ENCODE results near the gene POU6F2.

POU6F2 gene

DNA sequence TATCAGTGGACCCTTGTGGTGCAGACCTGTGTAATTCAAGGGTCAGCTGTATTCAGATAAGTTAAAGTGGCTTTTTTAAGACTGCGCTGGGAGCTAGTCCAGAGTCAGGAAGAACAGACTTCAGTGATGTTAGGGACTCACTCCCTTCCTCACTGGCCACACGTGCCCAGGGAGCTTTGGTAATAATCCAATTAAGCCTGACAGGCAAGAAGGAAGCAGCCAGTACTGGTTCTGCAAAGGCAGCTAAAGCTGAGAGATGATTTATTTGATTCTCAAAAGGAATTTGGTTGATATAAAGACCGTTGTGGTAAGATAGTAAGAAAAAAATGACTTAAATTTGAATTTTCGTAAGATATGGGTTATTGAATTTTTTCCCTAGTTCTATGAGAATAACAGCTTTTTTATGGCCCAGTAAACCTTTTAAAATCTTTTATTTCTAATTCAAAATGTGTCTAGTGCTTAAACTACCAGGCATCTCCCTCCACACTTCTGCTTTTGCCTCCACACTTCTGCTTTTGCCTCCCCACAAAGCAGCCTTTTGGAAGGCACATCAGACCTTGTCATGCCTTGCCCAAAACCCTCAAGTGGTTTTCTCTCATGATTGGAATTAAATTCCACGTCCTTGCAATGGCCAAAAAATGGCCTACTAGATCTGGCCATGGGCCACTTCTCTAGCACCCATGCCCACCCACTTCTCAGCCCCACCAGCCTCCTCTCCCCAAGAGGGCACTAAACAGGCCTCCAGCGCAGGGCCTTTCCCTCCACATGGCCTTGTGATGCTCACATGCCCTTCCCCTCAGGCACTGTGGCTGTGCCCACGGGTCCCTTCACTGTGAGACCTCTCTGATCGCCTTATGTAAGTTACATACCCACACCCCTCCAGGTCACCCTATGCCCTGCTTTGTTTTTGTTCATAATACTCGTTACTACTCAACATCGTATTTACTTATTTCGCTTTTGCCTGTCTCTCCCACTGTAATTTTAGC, 92.5 kb downstream of the POU6F2 start:
- DNase-seq (ENCODE audit: low read depth), result no peak

DNA sequence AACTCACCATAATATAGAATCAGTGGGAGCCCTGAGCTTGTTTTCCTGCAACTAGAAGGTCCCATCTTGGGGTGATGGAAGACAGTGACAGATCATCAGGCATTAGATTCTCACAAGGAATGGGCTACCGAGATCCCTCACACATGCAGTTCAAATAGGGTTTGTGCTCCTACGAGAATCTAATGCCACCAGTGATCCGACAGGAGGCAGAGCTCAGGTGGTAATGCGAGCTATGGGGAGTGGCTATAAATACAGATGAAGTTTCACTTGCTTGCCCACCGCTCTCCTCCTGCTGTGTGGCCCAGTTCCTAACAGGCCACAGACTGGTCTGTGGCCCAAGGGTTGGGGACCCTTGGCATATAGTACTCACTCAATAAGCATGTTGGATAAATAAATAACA, 93.4 kb downstream of the POU6F2 start:
- no peak for DNase-seq (ENCODE audit: low read depth)

DNA sequence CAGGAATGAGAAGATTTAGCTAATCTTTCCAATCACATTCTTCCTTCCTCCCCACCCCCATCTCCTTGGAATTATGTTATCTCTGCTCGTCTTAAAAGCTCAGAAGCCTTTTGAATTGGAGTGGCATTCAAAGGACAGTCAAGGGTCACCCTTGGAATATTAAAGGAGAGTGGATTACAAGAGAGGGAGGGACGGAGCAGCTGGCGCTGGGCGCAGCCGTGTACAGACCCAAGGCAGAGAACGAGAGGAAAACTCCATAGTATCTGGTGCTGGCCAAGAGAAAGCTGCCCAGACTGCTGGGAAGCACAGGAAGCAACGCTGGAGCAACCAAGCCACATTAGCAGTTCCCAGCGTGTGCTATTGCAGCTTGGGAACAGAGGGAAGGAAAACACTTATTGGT, 95.7 kb downstream of the POU6F2 start:
- no peak for DNase-seq (ENCODE audit: low read depth)

DNA sequence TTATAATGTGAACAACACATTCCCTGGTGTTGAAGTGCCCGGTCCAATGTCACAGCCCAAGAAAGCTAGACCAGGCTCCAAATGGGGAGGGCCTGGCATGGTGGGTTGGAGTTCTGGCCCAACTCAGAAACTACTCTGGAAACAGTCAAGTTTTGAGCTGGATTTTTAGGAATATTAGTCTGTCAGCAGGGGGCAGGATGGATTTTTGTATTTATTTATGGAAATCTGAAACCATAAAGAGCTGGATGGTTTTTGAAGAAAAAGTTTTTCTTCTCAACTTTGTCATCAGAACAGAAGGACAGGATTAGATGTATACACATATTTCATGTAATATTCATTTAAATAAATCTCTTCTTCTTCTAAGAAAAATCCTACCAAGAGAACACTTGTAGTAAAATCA, 97.5 kb downstream of the POU6F2 start:
- DNase-seq (ENCODE audit: low read depth), result no peak

DNA sequence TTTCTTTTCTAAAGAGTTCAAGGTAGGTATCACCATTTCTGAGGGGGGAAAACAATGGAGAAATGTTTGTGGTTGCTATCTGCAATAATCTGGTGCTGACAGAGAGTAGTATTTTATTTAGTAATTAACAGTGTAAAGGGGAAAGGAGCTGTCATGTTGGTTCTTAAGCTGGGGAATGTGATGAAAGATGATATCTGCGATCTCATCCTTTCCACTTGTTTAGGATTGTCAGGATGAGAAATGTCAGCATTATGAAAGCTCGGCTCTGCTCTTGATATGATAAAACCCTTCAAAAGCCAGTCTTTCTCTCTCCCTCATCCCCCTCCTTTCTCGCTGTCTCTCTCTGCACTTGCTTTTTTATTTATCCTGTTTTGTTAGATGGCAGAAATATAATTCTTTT, 106.1 kb downstream of the POU6F2 start:
- no peak for DNase-seq (ENCODE audit: low read depth)

DNA sequence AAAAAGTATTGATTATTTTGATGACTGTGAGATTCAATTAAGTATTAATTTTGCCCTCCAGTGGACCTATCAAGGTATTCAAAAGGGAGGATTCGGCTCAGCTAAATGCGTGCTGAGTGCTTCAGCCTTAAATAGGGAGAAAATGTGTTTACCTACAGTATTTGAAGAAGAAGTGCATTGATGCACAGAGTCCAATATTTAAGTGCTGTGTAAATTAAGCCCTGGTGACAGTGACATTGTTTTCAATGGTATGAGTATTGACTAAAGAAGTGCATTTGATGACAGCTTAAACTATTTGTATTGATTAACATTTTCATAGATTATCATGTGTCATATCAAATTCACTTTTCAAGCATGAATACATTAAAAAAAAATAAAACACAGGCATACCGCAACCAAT, 106.6 kb downstream of the POU6F2 start:
- DNase-seq (ENCODE audit: low read depth), result no peak

DNA sequence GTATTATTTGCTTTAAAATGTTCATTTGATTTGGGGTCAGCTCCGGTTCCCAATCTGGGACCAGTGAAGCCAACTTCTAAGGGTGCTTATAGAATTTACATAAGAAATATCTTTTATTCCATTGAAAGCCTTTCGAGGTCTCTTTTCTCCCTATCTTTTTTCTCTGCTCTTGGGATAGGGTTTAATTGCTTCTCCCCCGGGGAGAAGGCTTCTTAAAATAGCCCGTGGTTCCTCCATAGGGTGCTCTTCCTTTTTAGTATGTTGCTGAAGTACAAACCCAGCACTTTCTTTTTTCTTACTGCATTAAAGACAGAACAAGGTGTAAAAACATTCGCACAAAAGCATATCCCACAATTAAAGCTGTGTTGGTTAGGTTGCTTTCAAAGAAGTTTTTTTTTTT, 107.5 kb downstream of the POU6F2 start:
- no peak for DNase-seq (ENCODE audit: low read depth)

DNA sequence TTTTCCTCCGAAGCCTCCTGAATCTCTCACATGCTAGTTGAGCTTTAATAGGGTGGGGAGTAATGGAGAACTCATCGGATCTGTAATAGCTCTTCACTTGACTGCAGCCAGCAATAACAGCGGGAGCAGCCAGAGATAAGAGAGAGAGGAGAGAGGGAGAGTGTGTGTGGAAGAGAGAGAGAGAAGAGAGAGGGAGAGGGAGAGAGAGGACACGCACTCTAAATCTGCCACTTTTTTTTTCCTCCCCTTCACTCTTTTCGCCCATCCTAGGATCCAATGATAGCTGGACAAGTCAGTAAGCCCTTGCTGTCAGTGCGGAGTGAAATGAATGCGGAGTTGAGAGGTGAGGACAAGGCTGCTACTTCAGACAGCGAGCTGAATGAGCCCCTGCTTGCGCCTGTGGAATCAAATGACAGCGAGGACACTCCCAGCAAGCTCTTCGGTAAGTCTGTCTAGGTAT, 107.9 kb downstream of the POU6F2 start:
- no peak for DNase-seq (ENCODE audit: low read depth)

DNA sequence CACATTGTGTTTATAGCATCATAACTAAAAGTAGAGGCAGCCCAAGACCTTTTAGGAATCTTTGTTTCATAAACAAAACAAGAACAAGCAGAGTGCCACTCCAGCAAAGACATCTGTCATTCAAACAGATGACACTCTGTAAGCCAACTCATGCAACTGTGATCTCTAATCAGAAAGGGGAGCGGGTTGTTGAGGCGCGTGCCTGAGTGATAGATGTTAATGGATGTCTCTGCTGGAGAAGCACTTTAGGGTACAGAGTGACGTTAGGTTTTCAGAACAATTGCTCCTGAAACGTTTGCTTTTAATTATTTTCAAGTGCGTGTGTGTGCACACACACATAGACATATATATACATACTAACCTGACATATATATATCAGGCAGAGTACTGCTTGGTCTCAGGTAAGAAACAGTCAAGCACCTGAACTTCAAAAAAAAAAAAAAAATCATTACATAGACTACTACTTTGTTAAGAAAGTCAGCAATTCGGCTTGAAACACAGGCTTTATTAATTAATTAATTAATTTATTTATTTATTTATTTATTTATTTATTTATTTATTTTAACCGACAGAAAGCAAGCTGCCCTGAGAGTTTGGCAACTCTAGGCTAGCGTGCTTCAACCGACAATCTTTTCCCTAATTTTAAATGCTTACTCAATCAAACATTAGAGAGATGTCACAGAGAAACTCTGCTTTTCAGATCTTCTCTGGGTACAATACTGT, 109.1 kb downstream of the POU6F2 start:
- DNase-seq (ENCODE audit: low read depth), result no peak

DNA sequence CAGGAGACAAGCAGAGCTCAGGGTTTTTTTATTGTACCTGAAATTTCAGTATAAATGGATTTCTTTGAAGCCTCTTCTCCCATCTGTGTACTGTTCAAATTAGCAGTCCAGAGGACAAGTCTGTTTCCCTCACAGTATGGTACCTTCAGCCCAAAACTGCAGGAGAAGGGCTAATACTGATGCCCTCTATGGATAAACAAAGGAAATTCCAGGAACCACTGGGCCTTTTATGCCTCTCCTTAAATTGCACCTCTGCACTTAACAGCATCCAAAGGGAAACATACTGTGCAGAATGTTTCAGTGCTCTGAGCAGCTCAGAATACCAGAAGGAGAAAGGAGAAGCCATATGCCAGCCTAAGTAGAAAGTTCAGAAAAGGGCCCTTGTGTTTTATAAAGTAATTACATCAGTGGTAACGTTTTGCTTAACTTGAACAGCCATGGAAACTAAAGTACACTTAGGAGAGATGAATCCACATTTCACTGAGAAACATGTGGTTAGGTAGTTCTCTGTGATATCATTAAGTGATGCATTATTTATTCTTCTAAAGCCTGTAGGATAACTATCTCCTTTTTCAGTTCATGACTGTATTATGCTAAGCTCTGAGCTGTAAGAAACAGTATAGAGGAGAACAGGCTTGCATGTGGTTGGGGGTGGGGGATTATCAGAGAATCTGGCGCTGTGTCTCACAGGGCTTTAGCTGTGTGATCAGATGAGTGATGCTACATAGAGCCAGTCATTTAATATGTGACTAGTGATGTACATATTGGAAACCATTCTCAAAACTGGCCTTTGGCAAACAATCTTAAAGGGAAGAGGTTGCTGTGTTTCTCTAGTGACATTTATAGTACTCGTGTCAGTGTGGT, 111.3 kb downstream of the POU6F2 start:
- no peak for DNase-seq (ENCODE audit: low read depth)

DNA sequence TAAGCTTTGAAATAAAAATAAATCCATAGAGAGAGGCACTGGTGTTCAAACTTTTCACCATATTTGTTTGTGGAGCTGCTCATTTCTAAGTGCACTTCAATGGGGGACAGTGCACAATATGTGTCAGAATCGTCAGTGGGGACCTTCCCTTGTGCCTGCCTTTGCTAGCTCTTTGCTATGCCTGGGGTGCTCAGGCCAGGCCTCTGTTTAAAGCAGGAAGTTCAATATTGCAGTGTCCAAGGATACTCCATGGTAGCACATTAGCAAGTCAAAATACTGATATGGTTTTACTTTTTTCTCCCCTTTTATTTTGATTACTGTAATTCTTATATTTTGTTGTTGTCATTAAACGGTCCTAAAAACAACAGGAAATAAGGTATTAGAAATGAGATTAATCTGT, 113.4 kb downstream of the POU6F2 start:
- DNase-seq (ENCODE audit: low read depth), result no peak

DNA sequence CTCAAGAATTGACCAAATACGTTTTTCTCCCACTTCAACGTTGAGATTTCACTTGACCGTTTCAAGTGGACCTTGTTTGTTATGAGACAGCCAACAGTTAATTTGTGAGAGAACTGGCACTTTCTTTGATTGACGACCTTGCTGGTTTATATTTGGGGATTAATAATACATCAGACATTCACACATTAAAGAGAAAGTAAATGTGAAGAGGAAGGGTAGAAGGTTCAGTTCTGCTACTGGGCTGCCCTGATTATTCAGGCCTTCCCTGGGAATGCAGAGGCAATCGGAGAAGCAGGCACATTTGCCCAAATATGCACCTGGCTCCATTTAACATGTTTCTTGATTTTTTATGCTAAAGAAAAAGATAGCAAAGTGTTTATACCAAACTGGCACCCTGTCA, 114.1 kb downstream of the POU6F2 start:
- no peak for DNase-seq (ENCODE audit: low read depth)

DNA sequence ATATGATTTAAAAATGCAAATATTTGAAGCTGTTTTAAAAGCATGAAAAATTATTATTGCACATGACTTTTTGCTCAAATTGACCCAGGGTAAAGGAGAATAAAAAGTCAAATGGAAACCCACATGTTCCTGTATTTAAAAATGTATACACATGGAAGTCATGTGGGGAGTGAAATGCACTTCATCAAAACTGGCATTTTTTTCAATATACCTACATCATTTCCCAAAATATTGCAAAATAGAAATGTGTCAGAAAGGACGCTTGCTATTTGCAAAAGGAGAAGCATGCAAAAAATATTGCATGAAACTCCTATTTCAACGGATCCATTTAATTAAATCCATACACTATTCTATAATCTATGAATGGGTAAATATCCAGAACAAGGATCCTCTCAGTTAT, 117.0 kb downstream of the POU6F2 start:
- DNase-seq (ENCODE audit: low read depth), result no peak

DNA sequence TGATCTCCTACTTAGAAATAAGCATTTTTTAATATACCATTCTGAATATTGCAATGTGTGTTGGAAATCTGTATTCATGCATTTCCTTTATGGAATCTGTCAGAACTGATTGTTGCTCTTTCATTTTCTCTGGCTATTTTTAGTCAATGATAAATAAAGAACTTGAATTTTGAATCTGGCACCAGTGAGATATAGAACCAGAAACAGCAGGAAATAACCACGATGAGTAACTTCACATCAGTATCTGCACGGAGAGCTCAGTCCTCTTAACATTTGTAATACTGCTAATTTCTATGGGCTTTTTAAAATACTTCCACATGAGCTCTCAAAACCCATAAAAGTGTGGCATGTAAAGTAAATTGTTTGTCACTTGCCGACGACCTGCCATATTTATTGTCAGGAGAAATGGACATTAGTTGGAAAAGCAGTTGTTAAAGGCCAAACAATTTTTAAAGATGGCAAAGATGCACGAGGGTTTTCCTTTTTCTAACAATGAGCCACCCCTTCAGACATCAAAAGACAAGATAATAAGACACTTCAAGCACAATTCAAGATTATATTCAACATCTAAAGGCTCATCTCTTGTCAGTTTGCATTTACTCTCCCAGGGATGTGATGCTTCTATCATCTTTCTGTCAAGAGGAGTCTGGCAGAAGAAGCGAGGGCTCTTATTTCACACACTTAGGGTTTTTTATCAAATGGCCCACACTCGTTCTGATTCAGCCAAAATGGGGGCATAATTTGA, 118.3 kb downstream of the POU6F2 start:
- no peak for DNase-seq (ENCODE audit: low read depth)

DNA sequence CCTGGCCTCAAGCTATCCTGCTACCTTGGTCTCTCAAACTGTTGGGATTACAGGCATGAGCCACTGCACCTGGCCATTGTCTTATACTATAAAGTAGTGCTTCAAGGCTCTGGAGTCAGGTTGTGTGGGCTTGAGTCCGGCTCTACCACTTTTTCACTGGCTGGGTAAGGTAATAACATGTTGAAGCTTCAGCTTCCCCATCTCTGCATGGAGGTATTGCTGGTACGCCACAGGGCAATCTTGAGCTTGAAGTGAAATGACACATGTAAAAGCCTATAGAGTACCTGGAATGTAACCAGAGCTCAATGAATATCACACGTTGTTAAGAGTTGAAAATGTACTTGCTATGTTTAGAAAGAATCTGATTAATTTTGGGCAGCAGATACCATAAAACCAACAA, 120.8 kb downstream of the POU6F2 start:
- no peak for DNase-seq (ENCODE audit: low read depth)

DNA sequence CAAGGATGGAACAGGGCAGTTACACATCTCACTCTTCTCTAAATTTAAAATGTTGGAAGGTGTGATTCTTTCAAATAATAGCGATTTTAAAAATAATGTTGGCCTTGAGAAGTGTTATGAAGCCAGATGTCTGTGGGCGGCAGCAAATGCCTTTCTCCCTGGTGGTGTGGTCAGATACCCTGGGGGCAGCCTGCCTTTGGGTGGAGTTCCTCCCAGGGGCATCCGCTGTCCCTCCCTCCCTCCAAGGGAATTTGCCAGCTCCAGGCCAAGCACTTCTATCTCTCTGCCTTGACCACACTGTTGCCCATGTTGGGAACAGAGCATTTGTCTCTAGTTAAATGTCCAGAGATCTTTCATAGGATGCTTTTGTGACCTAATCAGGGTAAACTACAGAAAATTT, 121.4 kb downstream of the POU6F2 start:
- DNase-seq (ENCODE audit: low read depth), result no peak

DNA sequence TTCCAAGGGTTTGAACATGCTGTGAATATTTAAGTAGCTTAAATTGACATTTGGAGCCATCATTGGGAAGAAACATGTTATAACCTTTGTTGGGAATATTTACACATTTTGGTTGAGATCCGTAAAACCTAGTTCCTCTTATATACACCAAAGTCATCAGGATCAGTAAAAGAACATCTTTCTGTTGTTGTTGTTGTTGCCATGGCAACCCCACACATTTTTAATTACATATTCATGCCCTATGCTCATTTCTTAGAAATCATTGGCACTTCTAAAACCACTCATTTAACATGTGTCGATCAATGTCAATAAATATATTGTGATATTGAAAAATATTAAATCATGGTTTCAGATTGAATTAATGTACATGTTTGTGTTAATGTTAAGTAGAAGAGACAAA, 122.6 kb downstream of the POU6F2 start:
- DNase-seq (ENCODE audit: low read depth), result no peak

DNA sequence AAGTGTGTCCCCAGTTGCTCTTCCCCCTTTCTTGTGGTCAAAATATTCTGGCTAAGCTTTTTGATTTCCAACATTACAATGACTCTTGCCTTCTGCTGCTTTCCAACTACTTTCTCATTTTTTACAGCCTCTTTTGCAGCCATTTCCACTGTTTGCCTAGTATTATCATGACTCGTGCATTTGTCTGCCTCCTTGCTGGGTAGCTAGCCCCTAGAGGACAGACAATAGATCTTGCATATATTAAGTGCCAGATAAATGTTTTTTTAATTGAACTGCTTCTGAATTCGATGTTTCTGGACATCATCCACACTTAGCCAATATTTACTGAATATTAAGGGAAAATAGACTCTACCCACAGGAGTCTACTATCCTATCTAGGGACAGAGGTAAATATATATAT, 124.5 kb downstream of the POU6F2 start:
- no peak for DNase-seq (ENCODE audit: low read depth)

DNA sequence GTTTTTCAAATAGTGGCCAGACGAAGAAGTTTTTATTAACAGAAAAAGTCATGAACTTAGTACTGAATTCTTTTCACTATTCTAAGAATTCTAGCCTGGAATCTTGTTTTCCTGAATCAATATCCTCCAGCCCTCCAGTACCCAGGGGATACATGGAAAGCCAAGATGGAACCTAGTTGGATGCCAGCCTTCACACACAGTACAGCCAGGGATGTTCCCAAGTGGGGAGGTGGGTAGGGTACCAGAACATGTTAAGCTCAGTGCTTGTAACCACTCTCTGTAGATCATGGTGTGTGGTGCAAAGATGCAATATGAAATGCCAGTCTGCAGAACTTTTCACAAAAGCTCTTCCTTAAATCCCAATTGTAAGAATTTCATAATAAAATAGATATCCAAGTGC, 128.0 kb downstream of the POU6F2 start:
- no peak for DNase-seq (ENCODE audit: low read depth)

DNA sequence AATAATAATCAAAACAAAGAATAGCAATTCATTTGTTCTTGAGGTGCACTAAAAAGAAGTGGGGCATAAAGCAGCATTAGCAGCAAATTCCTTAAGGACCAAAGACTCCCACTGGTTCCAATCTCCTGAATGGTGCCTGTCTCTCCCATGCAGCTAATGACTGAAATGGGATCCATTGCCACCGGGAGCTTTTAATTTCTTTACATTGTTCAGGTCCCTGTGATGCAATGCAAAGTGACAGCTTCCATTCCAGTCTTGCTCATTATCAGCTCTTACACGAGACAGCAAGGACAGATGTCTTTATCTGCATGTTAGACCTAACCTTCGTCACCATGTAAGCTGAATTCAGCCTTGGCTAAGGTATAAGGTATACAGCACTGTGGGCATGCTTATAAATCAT, 148.1 kb downstream of the POU6F2 start:
- DNase-seq (ENCODE audit: low read depth), result no peak

DNA sequence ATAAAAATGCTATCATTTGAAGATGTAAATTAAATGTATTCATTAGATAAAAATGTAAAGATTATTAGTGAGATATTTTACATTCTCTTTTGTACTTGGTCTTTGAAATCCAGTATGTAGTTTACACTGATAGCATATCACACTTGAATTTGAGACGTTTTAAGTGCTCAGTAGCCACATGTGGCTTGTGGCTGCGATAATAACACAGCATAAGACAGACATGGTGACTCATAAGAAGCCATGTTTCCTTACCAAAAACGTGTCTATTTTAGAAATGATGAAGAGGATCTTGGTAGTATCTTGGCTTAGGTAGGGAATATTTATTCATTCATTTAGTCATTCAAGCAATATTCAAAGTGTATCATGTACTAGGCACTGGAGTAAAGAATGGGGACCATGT, 149.3 kb downstream of the POU6F2 start:
- no peak for DNase-seq (ENCODE audit: low read depth)
